Activated CD4-positive, CD25-positive, alpha-beta regulatory T cell treated with anti-CD3 and anti-CD28 coated beads, Interleukin-2, amount 50 U/mL, for 24 hours (primary cell): Measurements from ENCODE around the gene SMOC2.

Experiments
- ATAC-seq, 2 donors: fragments of 150-1000 bp; cut with Tn5 transposase; one replicate each; pipeline ENCODE4 v1.10.0; 2021; ENCODE audit warnings: mild to moderate bottlenecking in 1 of 2, moderate library complexity in 1 of 2

Gene SMOC2

DNA sequence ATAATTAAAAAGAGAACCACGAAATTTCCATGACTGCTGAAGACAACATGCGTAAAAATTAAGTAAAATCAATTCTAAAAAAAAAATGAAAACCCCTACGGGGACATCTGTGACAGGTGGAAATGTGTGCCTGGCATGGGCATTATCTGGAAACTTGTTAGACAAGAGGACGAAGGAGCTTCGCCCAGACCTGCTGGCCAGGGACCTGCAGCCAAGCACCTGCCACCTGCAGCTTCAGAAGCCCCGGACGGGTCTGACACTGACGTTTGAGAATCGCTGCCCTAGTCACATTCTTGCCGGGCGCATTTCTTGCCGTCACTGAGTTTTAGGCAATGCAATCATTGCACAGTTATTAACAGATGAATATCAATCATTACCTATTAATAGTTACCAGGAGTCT, 140.3 kb downstream of the SMOC2 start:
- ATAC-seq: no peak

DNA sequence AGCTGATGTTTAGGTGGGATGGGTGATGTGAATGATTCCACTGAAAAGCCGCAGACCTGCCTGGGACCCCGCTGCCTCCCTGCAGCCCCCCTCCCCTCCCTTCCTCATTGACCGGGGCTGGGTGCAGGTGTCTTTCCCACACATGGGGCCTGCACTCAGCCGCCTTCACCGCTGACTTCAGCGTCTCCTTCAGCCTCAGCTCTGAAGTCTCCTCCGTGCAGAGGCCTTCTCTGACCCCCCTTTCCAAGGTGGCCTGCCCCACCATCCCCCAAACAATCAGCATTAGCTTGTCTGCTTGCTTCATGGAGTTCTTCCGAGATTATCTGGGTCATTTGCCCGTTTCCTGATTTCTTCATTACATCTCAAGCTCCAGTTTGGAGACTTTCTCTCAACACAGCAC, 140.7 kb downstream of the SMOC2 start:
- ATAC-seq: no peak

DNA sequence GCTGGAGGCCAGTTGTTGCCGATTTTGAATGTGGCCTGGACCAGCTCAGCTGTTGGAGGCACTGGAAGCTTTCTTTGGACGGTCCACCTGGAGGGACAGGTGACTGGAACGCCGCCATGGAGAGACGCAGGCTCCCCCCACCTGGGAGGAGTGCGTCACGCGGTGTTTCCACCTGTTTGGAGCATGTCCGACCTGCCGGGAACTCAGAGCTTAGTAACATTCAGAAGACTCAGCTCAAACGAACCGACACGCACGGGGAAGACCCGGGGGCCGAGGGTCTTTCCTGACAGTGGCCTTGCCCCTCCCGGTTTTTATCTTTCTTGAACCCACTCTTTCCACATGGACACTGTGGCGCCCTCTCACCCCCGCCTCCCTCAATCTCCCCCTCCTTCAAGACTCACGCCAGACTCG, 141.6 kb downstream of the SMOC2 start:
- ATAC-seq: no peak

DNA sequence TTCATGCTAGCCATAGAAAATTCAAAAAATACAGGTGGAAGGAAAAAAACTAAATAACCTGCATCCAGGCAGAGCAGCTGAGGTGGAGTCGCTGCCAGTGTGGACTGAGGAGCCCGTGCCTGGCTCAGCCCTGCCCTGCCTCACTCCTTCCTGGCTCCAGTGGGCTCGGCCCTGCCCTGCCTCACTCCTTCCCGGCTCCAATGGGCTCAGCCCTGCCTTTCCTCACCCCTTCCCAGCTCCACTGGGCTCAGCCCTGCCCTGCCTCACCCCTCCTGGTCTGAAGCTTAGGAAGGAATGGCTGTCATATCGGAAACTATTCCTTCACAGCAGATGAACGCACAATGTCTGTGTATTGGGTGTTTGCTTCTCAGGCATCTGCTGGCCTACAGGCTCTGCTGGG, 142.1 kb downstream of the SMOC2 start:
- no peak for ATAC-seq

DNA sequence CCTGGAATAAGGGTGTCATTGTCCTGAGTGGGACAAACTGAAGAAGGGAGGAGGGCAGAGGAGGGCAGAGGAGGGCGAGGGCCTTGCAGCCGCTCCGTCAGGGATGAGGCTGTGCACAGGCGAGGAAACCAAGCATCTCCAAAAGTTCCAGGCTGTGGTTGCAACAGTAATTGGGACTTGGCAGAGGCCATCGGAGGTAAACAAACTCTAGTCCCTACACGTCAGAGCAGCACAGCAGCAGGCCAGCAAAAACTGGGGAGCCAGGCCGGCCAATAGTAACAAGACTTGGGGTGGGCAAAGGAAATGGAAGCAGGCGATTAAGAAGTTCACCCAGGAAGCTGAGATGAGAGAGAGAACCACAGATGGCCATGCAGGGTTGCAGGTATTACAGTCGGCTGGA, 142.8 kb downstream of the SMOC2 start:
- ATAC-seq: no peak

DNA sequence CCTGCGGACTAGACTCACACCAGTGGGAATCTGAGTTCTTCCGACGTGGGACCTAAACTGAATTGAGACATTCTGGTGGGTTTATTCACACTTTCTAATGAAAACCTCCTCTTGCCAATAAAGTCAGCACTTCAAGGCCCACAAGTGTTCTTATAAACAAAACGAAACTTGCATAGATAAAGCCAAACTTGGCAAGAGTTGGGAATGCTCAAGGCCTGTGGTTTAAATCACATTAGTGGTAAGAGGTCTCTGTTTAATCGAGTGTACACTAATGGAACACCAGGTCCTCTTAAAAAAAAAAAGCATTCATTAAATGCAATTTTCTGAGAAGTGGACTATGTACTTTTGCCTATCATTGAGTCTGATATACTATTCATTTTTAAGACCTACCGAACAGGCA, 143.3 kb downstream of the SMOC2 start:
- no peak for ATAC-seq

DNA sequence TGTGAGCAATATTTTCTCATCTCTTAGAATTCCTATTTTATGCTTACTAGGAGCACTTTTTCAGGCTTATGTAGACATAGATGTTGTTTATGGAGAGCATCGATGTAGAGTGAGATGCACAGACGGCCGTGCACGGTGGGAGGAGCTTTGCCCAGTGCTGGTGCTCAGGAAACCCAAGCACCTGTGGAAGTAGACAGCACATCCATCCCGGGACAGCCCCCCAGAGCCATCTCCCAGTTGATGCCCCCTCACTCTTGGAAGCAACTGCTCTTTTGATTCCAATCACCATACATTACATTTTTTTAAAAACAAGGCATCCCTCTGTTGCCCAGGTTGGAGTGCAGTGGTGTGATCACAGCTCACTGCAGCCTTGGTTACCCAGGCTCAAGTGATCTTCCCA, 143.7 kb downstream of the SMOC2 start:
- no peak for ATAC-seq

DNA sequence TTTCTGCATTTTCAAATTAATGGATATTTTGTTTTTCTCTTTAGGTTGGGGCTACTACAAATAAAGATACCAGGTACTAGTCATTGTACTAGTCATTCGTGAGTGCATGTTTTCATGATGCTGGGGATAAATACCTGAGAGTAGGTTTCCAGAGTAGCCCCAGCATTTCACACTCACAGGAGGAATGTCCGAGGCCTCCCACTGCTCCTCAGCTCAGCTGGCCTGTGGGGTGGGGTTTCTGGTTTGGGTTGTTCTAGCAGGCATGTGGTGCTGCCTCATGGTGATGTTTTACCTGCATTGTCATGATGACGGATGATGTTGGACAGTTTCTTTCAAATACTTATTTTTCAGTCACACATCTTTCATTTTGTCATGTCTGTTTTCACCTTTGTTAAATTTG, 144.5 kb downstream of the SMOC2 start:
- ATAC-seq: no peak

DNA sequence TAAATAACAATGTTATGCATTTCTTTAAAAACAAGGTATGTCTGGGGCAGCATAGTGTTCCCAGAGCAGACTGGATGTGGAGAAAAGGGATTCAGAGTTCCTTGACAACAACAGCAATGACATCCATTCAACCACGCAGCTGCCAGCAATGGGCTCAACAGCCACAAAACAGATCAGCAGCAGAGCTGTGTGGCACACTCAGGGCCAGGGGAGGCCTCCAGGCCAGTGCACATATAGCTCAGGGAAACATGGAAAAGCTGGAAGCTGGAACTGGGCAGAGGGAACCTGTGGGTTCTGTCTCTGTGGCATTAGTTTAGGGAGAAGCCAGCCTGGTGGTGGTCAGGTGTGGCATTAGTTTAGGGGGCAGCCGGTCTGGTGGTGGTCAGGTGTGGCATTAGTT, 148.3 kb downstream of the SMOC2 start:
- ATAC-seq: no peak

DNA sequence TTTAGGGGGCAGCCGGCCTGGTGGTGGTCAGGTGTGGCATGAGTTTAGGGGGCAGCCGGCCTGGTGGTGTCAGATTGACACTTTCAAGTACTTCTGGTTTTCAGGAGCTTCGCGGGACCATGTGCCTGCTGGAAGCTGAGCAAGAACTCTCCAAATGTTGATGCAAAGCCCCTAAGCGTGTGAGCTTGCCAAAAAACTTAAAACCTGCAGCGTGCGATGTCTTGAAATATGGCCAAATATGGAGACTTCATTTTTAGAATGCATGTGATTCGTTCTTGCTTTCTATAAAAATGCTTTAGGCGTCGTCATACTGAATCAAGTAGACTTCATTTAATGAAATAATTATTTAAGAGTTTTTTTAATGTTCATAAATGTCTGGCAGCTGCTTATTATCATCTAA, 149.4 kb downstream of the SMOC2 start:
- ATAC-seq: no peak

DNA sequence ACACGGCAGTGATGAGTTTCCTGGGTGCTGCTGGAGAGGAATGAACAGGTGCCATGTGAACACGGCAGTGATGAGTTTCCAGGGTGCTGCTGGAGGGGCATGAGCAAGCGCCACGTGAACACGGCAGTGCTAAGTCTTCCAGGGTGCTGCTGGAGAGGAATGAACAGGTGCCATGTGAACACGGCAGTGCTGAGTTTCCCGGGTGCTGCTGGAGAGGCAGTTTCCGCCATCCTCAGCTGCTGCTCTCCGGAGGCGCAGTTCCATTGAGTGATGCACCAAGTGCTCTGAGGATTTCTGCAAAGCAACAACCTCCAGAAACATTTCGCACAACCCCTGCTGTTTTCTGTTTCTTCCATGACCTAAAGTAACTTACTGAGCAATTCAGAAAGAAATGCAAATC, 155.4 kb downstream of the SMOC2 start:
- ATAC-seq: no peak

DNA sequence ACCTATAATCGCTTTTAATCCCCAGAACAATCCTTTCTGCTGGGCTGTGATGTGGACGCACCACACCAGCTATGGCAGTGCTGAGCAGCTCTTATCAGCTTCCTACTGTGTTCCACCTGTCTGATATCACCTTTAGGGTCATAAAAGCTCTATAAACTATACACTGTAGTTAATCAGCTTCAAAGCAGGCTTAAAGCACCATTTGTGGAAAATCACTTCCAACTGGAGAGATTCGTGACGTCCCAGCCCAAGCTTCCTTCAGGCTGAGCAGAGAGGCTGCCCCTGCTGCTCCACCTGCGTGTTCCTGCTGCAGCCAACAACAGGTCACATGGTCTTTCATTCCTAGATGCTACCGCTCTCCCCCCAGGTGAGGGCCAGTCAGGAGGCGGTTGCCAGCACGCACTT, 156.5 kb downstream of the SMOC2 start:
- ATAC-seq: no peak

DNA sequence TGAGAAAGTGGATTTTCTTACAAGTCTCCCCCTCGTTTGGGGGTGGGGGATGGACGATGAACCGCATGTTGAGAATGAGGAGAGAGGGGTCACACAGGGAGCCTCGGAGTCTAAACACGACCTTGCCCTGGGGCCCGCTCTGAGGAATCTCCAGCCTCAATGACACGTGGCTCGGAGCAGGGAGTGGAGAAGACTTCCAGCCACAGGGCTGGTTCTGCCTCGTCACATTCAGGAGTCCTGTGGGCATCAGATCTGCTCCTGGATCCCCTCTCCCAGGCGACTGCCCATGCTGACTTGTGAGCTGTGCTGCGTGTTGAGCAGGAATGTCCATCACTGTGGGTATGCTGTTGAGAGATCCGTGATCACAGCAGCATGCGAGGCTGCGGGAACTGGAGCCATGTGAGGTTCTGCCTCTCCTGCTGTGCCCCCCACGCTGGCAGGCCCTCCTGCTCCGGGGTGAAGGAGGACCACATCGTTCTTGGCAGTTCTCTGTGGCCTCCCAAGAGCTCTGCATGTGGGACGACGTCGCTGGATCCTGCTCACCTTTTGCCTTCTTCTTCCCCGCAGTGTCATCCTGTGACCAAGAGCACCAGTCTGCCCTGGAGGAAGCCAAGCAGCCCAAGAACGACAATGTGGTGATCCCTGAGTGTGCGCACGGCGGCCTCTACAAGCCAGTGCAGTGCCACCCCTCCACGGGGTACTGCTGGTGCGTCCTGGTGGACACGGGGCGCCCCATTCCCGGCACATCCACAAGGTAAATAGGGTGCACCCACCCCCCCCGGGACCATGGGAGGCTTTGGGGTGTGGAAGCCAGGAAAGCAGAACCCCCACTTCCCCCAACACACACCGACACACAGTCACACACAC, 157.5 kb downstream of the SMOC2 start:
- ATAC-seq: no peak

DNA sequence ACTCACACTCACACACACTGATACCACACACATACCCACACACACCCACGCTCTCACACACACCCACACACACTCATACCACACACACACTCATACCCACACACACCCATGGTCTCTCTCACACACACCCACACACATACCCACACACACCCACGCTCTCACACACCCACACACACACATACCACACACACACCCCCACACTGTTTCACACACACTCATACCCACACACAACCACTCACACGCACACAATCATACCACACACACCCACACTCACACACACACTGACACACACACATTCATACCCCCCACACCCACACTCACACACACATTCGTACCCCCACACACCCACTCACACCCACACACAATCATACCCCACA, 158.1 kb downstream of the SMOC2 start:
- ATAC-seq: no peak

DNA sequence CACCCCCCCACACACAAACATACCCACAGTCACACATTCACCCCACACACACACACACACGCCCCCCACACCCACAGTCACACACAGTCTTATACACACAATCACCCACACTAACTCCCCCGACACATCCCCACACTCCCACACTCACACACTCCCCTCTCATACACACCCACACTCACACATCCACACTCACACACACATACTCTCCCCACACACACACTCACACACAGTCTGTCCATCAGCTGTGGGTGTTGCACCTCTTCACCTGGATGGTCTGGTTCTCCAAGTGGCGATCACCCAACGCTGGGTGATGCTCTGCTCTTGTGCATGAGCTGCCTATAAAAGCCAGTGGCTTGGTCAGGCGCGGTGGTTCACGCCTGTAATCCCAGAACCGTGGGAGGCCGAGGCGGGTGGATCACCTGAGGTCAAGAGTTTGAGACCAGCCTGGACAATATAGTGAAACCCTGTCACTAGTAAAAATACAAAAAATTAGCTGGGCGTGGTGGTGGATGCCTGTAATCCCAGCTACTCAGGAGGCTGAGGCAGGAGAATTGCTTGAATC, 158.9 kb downstream of the SMOC2 start:
- no peak for ATAC-seq

DNA sequence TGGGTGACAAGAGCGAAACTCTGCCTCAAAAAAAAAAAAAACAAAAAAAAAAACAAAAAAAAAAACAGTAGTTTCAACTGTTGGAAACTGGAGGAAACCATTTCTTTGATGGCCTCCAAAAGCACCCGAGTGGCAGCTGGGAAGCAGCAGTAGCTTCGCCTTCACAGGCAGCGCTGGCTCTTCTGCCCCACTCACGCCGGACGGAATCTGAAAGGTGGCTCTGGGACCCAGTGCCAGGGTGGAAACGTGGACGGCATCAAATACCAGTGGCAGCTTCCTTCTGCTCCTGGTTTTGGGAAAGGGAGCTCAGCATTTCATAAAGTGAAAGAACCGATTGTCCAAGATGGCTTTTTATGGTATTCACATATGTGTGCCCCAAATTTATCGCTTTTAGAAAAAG, 159.4 kb downstream of the SMOC2 start:
- no peak for ATAC-seq

DNA sequence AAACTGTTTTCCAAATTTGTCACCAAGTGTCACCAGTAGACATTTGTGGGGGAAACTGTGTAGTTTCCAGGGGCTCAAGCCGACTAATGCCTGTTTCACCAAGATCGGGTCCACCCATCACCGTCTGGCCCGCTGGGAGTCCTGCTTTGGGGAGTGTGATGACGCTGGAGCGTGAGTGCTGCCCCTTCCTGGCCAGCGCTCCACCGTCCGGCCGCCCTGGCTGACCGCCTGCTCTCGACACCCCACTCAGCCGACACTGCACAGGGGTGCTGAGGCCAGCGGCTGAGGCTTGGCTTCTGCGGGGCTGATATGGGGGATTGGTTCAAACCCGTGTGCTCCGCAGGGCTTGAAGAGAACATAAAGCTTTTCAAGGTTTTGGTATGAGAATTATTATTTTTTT, 160.1 kb downstream of the SMOC2 start:
- ATAC-seq: no peak

DNA sequence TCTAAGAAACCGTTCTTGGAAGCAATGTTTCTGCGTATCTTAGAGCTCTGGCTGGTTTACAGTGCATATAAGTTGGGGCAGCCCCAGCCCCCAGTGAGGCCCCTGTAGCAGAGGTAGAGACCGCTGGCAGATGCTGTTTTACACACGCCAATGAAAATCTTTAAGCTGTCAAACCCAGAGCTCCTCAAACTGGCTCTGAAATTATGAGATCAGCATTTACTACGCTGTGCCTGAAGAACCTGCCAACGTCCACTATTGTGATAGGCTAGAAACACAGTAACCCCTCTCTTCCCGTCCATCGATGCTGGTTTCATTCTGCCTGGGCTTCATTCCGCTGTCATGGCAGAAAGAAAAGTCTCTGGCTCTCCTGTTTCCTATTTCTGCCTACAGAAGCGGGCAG, 160.6 kb downstream of the SMOC2 start:
- ATAC-seq: no peak

DNA sequence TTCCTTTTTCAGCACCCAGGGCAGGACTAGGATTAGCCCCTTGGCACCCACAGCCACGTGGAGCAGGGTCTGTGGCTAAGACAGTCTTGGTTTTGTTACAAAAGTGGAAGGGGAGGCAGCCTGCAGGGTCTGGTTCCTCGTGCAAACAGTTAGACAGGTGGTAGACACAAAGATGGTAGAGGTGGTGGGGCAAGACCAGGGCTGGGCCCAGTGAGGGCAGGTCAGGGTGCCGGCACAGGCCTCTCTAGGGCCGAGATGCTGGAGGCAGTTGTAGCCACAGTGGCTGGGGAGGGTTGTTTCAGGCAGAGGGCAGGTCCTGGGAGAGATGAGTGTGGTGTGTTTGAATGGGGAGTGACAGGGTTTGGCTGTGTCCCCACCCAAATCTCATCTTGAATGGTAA, 161.6 kb downstream of the SMOC2 start:
- ATAC-seq: no peak

DNA sequence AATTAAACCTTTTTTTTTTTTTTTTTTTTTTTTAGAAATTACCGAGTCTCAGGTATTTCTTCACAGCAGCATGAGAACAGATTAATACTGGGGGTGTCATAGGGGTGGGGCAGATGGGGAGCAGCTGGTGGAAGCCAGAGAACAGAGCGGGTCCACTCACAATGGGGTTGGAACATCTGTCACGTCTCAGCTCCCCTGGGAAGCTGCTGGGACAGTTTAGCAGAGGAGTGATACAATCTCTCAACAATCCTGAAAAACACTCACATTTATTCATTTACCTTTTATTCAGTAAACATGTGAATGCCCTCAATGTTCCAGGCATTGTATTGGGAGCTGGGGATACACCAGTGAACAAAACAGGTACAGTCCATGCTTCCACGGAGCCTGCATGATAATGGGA, 162.2 kb downstream of the SMOC2 start:
- no peak for ATAC-seq

DNA sequence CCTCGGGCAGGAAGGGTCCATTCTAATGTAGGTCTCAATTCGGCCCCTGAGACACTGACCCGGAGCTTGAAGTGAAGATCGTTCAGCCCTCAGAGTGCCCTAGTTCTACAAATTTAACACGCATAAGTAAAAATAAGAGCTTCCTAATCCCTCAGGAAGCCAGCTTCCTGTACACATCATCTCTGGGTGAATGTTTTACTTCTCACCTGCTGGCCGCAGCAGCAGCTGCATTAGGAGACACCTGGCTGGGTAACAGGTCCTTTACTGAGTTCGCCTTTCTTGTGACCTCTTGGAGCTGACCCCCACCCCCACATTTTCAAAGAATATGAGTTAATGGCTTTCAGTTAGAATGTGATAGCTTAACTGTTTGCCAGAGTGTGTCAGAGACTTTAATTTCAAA, 165.0 kb downstream of the SMOC2 start:
- ATAC-seq: no peak

DNA sequence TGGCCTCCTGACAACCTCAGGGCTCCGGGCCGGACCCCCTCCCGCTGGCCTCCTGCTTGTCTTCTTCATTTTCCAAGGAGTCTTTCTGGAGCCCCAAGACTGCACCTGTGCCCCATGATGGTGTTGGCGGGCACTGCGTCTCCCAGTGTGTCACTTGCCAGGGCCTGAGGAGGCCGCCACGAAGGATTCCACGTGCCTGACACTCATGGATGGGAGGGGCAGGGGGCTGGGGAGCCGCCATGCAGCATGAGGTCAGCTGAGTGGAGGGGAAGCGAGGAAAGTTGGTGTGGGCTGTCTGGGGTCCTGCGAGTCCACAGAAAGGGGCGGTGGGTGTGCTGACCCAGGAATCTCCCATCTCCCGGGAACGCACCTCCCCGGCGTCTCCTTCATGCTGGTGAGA, 165.7 kb downstream of the SMOC2 start:
- no peak for ATAC-seq

DNA sequence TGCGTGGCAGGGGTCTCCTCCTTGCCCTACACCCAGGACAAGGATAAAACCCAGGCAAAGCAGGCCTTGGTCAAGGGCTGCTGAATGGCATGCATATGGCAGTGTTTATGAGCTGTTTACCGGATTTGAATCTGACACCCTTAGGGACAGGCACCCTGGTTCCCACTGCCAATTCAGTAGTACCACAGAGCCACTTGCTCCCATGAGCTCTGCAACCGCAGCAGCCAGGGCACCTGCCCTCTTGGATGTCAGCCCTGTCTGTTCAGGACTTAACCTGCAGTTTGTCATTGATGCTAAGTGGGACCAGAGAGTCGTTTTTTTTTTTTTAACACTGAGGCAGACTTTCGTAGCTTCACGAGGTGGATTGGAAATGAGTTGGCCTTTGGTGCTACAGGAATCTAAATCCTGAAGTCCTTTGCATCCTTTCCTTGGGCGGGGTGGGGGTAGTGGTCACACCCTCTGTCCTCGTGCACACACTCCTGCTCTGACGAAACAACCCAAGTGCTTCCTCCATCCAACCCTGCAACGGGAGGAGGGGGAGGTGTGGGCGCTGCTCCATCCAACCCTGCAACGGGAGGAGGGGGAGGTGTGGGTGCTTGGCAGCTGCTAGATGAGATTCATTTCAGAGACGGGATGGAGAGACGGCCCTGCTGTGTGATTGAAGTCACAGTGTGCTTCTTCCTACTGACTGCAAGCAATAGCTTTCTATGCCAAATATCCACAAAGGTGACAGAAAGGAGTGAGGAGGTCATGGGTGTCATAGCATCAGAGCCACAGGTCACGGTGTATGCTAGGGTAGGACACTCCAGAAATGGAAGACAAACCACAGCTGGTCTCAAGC, 166.5 kb downstream of the SMOC2 start:
- no peak for ATAC-seq

DNA sequence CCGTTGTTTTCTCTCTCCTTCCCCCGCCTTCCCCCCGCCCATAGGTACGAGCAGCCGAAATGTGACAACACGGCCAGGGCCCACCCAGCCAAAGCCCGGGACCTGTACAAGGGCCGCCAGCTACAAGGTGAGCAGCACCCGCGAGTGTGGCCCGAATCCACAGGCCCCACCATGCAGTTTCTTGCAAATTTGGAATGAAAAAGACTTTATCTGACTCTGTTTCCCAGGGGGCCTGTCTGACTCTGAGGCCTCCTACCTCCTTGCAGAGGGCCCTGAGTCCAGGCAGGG, 167.1 kb downstream of the SMOC2 start:
- no peak for ATAC-seq
